B cell (primary cell): Measurements from ENCODE around the gene CDK2. TPM values are rescaled to one million over a fixed set of nuclear protein-coding genes. Genes with fewer than 3 reads are reported as not detected.

Experiments
- ATAC-seq: fragments of 200-7000 bp; cut with Tn5 transposase; one replicate; pipeline ENCODE4 v1.10.0; 2021; ENCODE audit warnings: low read depth, mild to moderate bottlenecking, moderate number of reproducible peaks, moderate library complexity
- CTCF ChIA-PET: fragments of 350-600 bp; sonication (Branson Sonifier 250); formaldehyde crosslinking; loops from one replicate; lab custom pipeline; 2021; ENCODE audit warnings: antibody characterized with exemption, inconsistent platforms; lab: Charles Lee
- POLR2A ChIA-PET: fragments of 350-600 bp; sonication (Branson Sonifier 250); formaldehyde crosslinking; loops from one replicate; lab custom pipeline; 2021; ENCODE audit warnings: antibody characterized with exemption; lab: Charles Lee
- DNase-seq: peaks from one replicate; pipeline ENCODE4 v3.0.0; 2013
- H2AFZ ChIP-seq: 2 replicates; pipeline ENCODE4 v1.6.1; 2012; ENCODE audit warnings: mild to moderate bottlenecking, low read depth, low read length; ENCODE audit not compliant: insufficient read depth, poor library complexity, severe bottlenecking
- H3K27ac ChIP-seq, 2 donors: 1 replicate in 1 of 2; 2 replicates in 1 of 2; pipeline ENCODE4 v1.5.1; 2012 to 2013; ENCODE audit warnings: low read length in 2 of 2, mild to moderate bottlenecking in 2 of 2, moderate library complexity in 1 of 2
- H3K27me3 ChIP-seq, 4 experiments: fragments of 200-600 bp in 1 of 4; sonication (generic) in 1 of 4; replicated peaks in 1 of 4; 1 replicate in 2 of 4; 2 replicates in 2 of 4; pipeline versions ENCODE4 v1.6.1 to v1.7.0; 2013 to 2016; ENCODE audit warnings: low read length in 3 of 4, mild to moderate bottlenecking in 2 of 4, mixed read lengths in 1 of 4, moderate library complexity in 1 of 4; ENCODE audit not compliant: insufficient read depth in 4 of 4, control insufficient read depth in 3 of 4; ENCODE audit errors: control extremely low read depth in 1 of 4
- H3K36me3 ChIP-seq, 2 experiments: replicated peaks in 1 of 2; 1 replicate in 1 of 2; 2 replicates in 1 of 2; pipeline versions ENCODE4 v1.6.1 to v1.7.1; 2013; ENCODE audit warnings: low read length in 1 of 2; ENCODE audit not compliant: insufficient read depth in 2 of 2, control insufficient read depth in 1 of 2; ENCODE audit errors: control extremely low read depth in 1 of 2, extremely low read depth in 1 of 2
- H3K4me1 ChIP-seq, 2 donors: fragments of 200-600 bp in 1 of 2; sonication (generic) in 1 of 2; 1 replicate in 1 of 2; 2 replicates in 1 of 2; pipeline versions ENCODE4 v1.5.1 to v1.6.1; 2013 to 2017; ENCODE audit warnings: low read length in 2 of 2; ENCODE audit not compliant: control insufficient read depth in 2 of 2, insufficient read depth in 2 of 2
- H3K4me2 ChIP-seq: replicated peaks from 2 replicates; pipeline ENCODE3; 2012; ENCODE audit warnings: mild to moderate bottlenecking, low read depth, low read length; ENCODE audit not compliant: poor library complexity, severe bottlenecking
- H3K4me3 ChIP-seq, 5 experiments: fragments of 200-600 bp in 1 of 5; sonication (generic) in 1 of 5; 1 replicate in 3 of 5; 2 replicates in 2 of 5; pipeline versions ENCODE4 v1.5.1 to v1.7.0; 2011 to 2016; ENCODE audit warnings: low read length in 4 of 5, mild to moderate bottlenecking in 4 of 5, low read depth in 2 of 5, control low read depth in 1 of 5, moderate library complexity in 1 of 5; ENCODE audit not compliant: insufficient read depth in 1 of 5; ENCODE audit errors: control extremely low read depth in 1 of 5, extremely low read depth in 1 of 5
- H3K79me2 ChIP-seq: fragments of 200-600 bp; sonication (generic); one replicate; pipeline ENCODE4 v1.6.0; 2016; ENCODE audit warnings: low read length; ENCODE audit not compliant: control insufficient read depth, insufficient read depth
- H3K9ac ChIP-seq: fragments of 200-600 bp; sonication (generic); 2 replicates; pipeline ENCODE4 v1.6.1; 2017; ENCODE audit warnings: mild to moderate bottlenecking, low read length, moderate library complexity
- H3K9me3 ChIP-seq, 3 donors: one replicate each; pipeline versions ENCODE4 v1.6.1 to v1.7.1; 2013; ENCODE audit warnings: low read length in 2 of 3; ENCODE audit not compliant: control insufficient read depth in 2 of 3, insufficient read depth in 1 of 3; ENCODE audit errors: control extremely low read depth in 1 of 3
- H4K20me1 ChIP-seq: 2 replicates; pipeline ENCODE4 v1.6.0; 2012; ENCODE audit warnings: mild to moderate bottlenecking, low read length; ENCODE audit not compliant: insufficient read depth, control insufficient read depth, poor library complexity, severe bottlenecking
- H3K27ac Mint-ChIP-seq: one replicate; pipeline ENCODE4 v1.8.0; 2021; ENCODE audit warnings: mixed read lengths
- H3K27me3 Mint-ChIP-seq: one replicate; pipeline ENCODE4 v1.8.0; 2021; ENCODE audit warnings: mixed read lengths
- H3K4me1 Mint-ChIP-seq: one replicate; pipeline ENCODE4 v1.8.0; 2021; ENCODE audit warnings: mixed read lengths
- H3K4me3 Mint-ChIP-seq: one replicate; pipeline ENCODE4 v1.8.0; 2021; ENCODE audit warnings: mixed read lengths
- H3K9me3 Mint-ChIP-seq: one replicate; pipeline ENCODE4 v1.8.0; 2022; ENCODE audit warnings: mixed read lengths; ENCODE audit not compliant: insufficient read depth
- EZH2 ChIP-seq: IDR thresholded peaks from 2 replicates; pipeline ENCODE4 v1.6.1; 2012; ENCODE audit warnings: borderline replicate concordance, low read depth, mild to moderate bottlenecking, moderate library complexity, low read length; ENCODE audit not compliant: insufficient read depth, poor library complexity, severe bottlenecking
- WGBS: methylation state at CpG from one replicate; pipeline ENCODE4 v1.1.5; 2013; ENCODE audit warnings: missing lambda C conversion rate; ENCODE audit not compliant: insufficient coverage; 5-methylcytosine and 5-hydroxymethylcytosine counted together
- intact Hi-C: fragments of 100-400 bp; cut with micrococcal nuclease; formaldehyde crosslinking; loops from one replicate; pipeline ENCODE4 v1.10.0; 2022
- polyA plus RNA-seq: library from polyadenylated mRNA; depleted of rRNA; stranded (reverse); fragments of >200 nt; gene quantifications from 2 replicates; pipeline ENCODE4 v1.2.3, GENCODE V29; 2012
- total RNA-seq, 2 donors: library from RNA; stranded (reverse); fragments of 120-200 nt in 1 of 2; gene quantifications; 1 replicate in 1 of 2; 2 replicates in 1 of 2; pipeline versions ENCODE4 v1.2.3 to v1.2.4, GENCODE V29; 2013 to 2022
- TF ChIP-seq, protein P1 (sequence below): fragments of 200-600 bp; IDR thresholded peaks from one replicate; pipeline ENCODE4 v1.8.0; 2022; ENCODE audit warnings: antibody characterized with exemption, mild to moderate bottlenecking

CDK2 gene
- total and polyA plus RNA-seq, 2 donors (not counting 1 experiment from before 2014, with no cell fraction given) = 10.8 to 32.8 TPM

DNA sequence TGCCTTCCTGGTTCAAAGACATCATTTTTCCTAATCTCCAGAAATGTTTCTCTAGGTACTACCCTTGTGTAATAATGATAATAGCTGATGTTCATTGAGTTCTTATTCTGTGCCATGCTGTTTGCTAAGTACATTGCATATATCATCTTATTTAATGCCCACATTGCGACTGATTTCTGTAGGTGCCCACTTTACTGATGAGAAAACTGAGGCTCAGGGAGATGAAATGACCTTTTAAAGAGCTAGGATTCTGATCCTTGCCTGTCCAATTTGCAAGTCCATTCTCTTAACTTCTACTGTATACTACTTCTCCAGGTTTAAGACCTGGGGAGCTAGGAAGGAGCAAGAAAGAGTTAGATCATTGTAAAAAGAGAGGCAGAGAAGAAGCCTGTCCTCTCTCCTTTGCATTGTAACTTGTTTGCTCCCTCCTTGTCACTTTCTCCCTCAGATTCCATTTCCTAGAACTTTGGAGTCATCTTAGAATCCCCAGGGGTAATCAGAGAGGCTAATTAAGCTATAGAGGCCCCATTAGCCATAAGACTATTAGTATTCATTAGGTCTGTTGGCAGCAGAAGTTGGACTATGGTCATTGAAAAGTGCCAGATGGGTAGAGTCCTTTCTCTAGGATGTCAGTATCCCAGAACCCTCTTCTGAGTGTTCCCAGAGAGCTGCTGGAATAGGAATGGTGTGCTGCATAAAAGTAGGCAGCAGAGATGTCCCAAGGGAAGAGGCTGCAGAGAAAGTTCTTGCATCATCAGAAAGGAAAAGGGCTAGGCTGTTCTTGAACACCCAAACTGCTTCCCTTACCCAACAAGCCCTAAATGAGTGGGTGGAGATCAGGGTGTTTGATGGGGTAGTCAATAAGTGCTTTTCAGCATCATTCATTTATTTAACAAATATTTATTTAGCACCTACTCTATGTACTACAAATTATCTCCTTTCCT lies 32.6 kb upstream of the CDK2 start:
- Histone ChIP-seq H3K79me2 (peaks cover 50% of the 10 kb centered on the region), H3K27me3 (no peaks in the 10 kb centered on the region), H3K4me1 (peaks cover 39 to 45% of the 10 kb centered on the region in 2 donors), H3K4me3 (no peak overlapping the region), H3K27ac (peak overlapping the region in 1 of 2 donors; percentile 92), H3K9ac (no peak overlapping the region), H2AFZ (no peak overlapping the region), H3K36me3 (peaks cover 0 to 52% of the 10 kb centered on the region in 2 experiments), H3K9me3 (no peaks in the 10 kb centered on the region), H3K4me2 (peak overlapping the region; percentile 88), H4K20me1 (peaks cover 21% of the 10 kb centered on the region)
- no peak for ATAC-seq
- Mint-ChIP-seq H3K27ac (peak overlapping the region; percentile 76), H3K9me3 (no peaks in the 10 kb centered on the region), H3K4me1 (peaks cover 57% of the 10 kb centered on the region), H3K27me3 (no peaks in the 10 kb centered on the region), H3K4me3 (peak overlapping the region; percentile 65)
- intact Hi-C loops = no loop called here
- ChIA-PET POLR2A (interaction anchor here (0.5 to 1.2 kb wide), 3 partner anchors 13 to 196 kb away, joined by 3 read pairs; no protein-coding TSS in a partner anchor), CTCF (interaction anchor here (0.5 to 10.3 kb wide), 12 partner anchors 7 to 439 kb away, joined by 3 to 155 read pairs (median 4); no protein-coding TSS in a partner anchor)
- TF ChIP-seq EZH2 = no peak
- TF ChIP-seq, protein P1, sequence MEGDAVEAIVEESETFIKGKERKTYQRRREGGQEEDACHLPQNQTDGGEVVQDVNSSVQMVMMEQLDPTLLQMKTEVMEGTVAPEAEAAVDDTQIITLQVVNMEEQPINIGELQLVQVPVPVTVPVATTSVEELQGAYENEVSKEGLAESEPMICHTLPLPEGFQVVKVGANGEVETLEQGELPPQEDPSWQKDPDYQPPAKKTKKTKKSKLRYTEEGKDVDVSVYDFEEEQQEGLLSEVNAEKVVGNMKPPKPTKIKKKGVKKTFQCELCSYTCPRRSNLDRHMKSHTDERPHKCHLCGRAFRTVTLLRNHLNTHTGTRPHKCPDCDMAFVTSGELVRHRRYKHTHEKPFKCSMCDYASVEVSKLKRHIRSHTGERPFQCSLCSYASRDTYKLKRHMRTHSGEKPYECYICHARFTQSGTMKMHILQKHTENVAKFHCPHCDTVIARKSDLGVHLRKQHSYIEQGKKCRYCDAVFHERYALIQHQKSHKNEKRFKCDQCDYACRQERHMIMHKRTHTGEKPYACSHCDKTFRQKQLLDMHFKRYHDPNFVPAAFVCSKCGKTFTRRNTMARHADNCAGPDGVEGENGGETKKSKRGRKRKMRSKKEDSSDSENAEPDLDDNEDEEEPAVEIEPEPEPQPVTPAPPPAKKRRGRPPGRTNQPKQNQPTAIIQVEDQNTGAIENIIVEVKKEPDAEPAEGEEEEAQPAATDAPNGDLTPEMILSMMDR = no peak
- WGBS = no CpG with 5 or more reads among the region's 1 CpG
- no peak for DNase-seq
